ENCODE data around the gene PHLDA2.
A peak's percentile ranks its signal among the peaks of the same experiment; 100 is the strongest.

PHLDA2 gene

GRCh38 chr11:2892215-2892966 is 36.8 kb downstream of the PHLDA2 start:
- peak; percentile 87 for DNase-seq

- peak; percentile 18 for DNase-seq
Measured at GRCh38 chr11:2891326-2892214, 37.6 kb downstream of the PHLDA2 start.

- no peak for DNase-seq
Measured at GRCh38 chr11:2890466-2891294, 38.5 kb downstream of the PHLDA2 start.

GRCh38 chr11:2889362-2890273 is 39.6 kb downstream of the PHLDA2 start:
- DNase-seq: no peak

GRCh38 chr11:2888266-2888968 is 40.8 kb downstream of the PHLDA2 start:
- peak; percentile 91 for DNase-seq

- no peak for DNase-seq
Measured at GRCh38 chr11:2887515-2888195, 41.6 kb downstream of the PHLDA2 start.

- DNase-seq: no peak
Measured at GRCh38 chr11:2886936-2887335, 42.3 kb downstream of the PHLDA2 start.

GRCh38 chr11:2886191-2886894 is 42.9 kb downstream of the PHLDA2 start:
- DNase-seq: peak; percentile 16

- peak; percentile 72 for DNase-seq
Measured at GRCh38 chr11:2885678-2886081, 43.5 kb downstream of the PHLDA2 start, which contains the start of gene CDKN1C. CDKN1C (minus strand) TSS chr11:2885775; CDS start chr11:2885456, 319 bp downstream.

- no peak for DNase-seq
Measured at GRCh38 chr11:2885017-2885677, 44.1 kb downstream of the PHLDA2 start.

- DNase-seq: no peak
Measured at GRCh38 chr11:2883979-2884815, 45.0 kb downstream of the PHLDA2 start.

GRCh38 chr11:2883640-2883978 is 45.6 kb downstream of the PHLDA2 start:
- DNase-seq: no peak

- DNase-seq: no peak
Measured at GRCh38 chr11:2882396-2883110, 46.7 kb downstream of the PHLDA2 start.

GRCh38 chr11:2881981-2882375 is 47.2 kb downstream of the PHLDA2 start:
- DNase-seq: no peak

GRCh38 chr11:2881076-2881980 is 47.9 kb downstream of the PHLDA2 start:
- no peak for DNase-seq

- no peak for DNase-seq
Measured at GRCh38 chr11:2880646-2881045, 48.6 kb downstream of the PHLDA2 start.

- no peak for DNase-seq
Measured at GRCh38 chr11:2878782-2879181, 50.4 kb downstream of the PHLDA2 start.
